RWPE2 (cell line): ENCODE data around the gene BICDL2.

Source experiments
- ATAC-seq: fragments of 200-7000 bp; cut with Tn5 transposase; 3 replicates; pipeline ENCODE4 v1.9.1; 2021; ENCODE audit warnings: low read depth
- DNase-seq: peaks from one replicate; pipeline ENCODE4 v3.0.0-alpha.2; 2020; ENCODE audit warnings: low spot score
- H3K27ac ChIP-seq: fragments of 450-650 bp; 2 replicates; pipeline ENCODE4 v1.5.1; 2017; ENCODE audit warnings: mild to moderate bottlenecking; ENCODE audit not compliant: poor library complexity, severe bottlenecking
- H3K27me3 ChIP-seq: fragments of 250-450 bp; sonication (Bioruptor Pico); 2 replicates; pipeline ENCODE4 v1.5.1; 2021; ENCODE audit warnings: mild to moderate bottlenecking, moderate library complexity; ENCODE audit not compliant: insufficient read depth, poor library complexity, severe bottlenecking
- H3K36me3 ChIP-seq: fragments of 250-450 bp; sonication (Bioruptor Pico); 2 replicates; pipeline ENCODE4 v1.5.1; 2020; ENCODE audit warnings: low read depth, mild to moderate bottlenecking, moderate library complexity
- H3K4me1 ChIP-seq: fragments of 250-450 bp; sonication (Bioruptor Pico); 2 replicates; pipeline ENCODE4 v1.5.1; 2021; ENCODE audit warnings: mild to moderate bottlenecking, moderate library complexity; ENCODE audit not compliant: insufficient read depth, poor library complexity, severe bottlenecking
- H3K4me3 ChIP-seq: fragments of 250-450 bp; sonication (Bioruptor Pico); 2 replicates; pipeline ENCODE4 v1.5.1; 2021; ENCODE audit warnings: mild to moderate bottlenecking, moderate library complexity; ENCODE audit not compliant: severe bottlenecking
- H3K9me3 ChIP-seq: fragments of 250-450 bp; sonication (Bioruptor Pico); 2 replicates; pipeline ENCODE4 v1.5.1; 2021; ENCODE audit warnings: mild to moderate bottlenecking, moderate library complexity; ENCODE audit not compliant: severe bottlenecking
- CTCF ChIP-seq: fragments of 450-650 bp; IDR thresholded peaks from one replicate; pipeline ENCODE4 v1.5.1; 2017; ENCODE audit warnings: mild to moderate bottlenecking, moderate library complexity; ENCODE audit not compliant: poor library complexity, severe bottlenecking

The BICDL2 gene

DNA sequence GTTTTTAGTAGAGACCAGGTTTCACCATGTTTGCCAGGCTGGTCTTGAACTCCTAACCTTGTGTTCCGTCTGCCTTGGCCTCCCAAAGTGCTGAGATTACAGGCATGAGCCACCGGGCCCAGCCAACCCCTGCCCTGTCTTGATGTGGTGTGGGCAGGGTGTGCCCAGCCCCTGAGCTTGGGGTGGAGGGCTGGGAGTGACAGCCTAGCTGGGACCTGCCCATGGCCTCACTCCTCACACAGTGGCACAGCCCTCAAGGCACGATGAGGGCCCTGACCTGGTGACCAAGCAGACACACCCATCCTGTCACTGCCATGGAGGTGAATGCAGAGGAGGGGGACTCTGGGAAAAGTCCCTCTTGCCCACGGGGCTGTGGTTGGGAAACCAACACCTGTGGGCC lies 31.7 kb upstream of the BICDL2 start:
- H3K27ac ChIP-seq: no peak overlapping the region
- H3K4me1 ChIP-seq: peaks cover 8% of the 10 kb centered on the region
- TF ChIP-seq CTCF: no peak
- no peak for ATAC-seq
- DNase-seq: no peak
- no peaks in the 10 kb centered on the region for H3K9me3 ChIP-seq
- H3K36me3 ChIP-seq: no peaks in the 10 kb centered on the region
- H3K4me3 ChIP-seq: no peak overlapping the region
- no peaks in the 10 kb centered on the region for H3K27me3 ChIP-seq

- Histone ChIP-seq H3K27ac (no peak overlapping the region), H3K9me3 (no peaks in the 10 kb centered on the region), H3K4me3 (no peak overlapping the region), H3K36me3 (no peaks in the 10 kb centered on the region), H3K27me3 (no peaks in the 10 kb centered on the region), H3K4me1 (peaks cover 8% of the 10 kb centered on the region)
- DNase-seq (no peak), ATAC-seq (no peak)
- TF ChIP-seq CTCF: no peak
Measured at GRCh38 chr16:3066440-3066748, 29.6 kb upstream of the BICDL2 start.

- TF ChIP-seq CTCF: no peak
- Histone ChIP-seq H3K27me3 (no peaks in the 10 kb centered on the region), H3K4me1 (peaks cover 8% of the 10 kb centered on the region), H3K4me3 (no peak overlapping the region), H3K9me3 (no peaks in the 10 kb centered on the region), H3K27ac (no peak overlapping the region), H3K36me3 (no peaks in the 10 kb centered on the region)
- ATAC-seq (no peak), DNase-seq (no peak)
Measured at GRCh38 chr16:3065742-3066439, 29.1 kb upstream of the BICDL2 start.

DNA sequence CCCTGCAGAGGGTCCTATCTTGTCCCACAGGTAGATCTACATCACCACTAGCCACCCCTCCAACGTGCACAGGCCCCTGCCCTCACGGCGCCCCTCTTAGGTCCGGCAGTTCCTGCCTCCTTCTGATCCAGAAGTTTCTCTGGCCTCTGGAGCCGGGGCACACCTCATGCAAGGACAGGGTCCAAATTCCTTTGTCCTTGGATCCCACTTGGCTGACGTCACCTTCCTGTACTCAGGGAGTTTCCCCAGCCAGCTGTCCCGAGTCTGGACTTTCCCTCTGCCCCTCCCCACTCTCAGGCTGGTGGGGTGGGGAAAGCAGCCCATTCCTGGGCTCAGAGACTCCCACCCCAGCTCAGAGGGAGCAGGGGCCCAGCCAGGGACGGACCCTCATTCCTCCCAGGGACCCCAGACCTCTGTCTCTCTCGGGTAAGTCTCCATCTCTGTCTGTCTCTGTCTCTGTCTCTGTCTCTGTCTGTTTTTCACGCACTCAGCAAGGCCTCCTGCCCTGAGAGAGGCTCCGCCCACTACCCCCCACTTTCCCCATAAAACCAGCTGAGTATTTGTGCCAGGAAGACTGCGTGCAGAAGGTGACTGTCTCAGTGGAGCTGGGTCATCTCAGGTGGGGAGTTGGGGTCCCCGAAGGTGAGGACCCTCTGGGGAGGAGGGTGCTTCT lies 28.5 kb upstream of the BICDL2 start, which contains the start of gene IL32:
TSS of gene IL32 (plus strand) at position 572 of the 673 bp plus-strand sequence. CDS start 172 bp downstream, outside the sequence.
- TF ChIP-seq CTCF: no peak
- Histone ChIP-seq H3K27me3 (no peaks in the 10 kb centered on the region), H3K9me3 (no peaks in the 10 kb centered on the region), H3K4me3 (no peak within 1 kb of the TSS), H3K4me1 (peaks cover 8% of the 10 kb centered on the region), H3K36me3 (no peaks in the 10 kb centered on the region), H3K27ac (no peak within 1 kb of the TSS)
- DNase-seq: no peak
- ATAC-seq: peak; percentile 71
